ENCODE results near the gene RTN3.
A peak's percentile ranks its signal among the peaks of the same experiment; 100 is the strongest.

Gene RTN3

GRCh38 chr11:63738720-63739360 is 57.5 kb downstream of the RTN3 start:
- DNase-seq: peak; percentile 65 to 97

- DNase-seq: no peak
Measured at GRCh38 chr11:63745304-63746170, 64.2 kb downstream of the RTN3 start.

- DNase-seq: no peak
Measured at GRCh38 chr11:63747011-63747410, 65.7 kb downstream of the RTN3 start.

- no peak for DNase-seq
Measured at GRCh38 chr11:63749624-63750023, 68.3 kb downstream of the RTN3 start.

GRCh38 chr11:63756919-63757761 is 75.8 kb downstream of the RTN3 start:
- no peak for DNase-seq

GRCh38 chr11:63760487-63761079 is 79.3 kb downstream of the RTN3 start:
- DNase-seq: no peak

GRCh38 chr11:63761188-63761587 is 79.9 kb downstream of the RTN3 start:
- DNase-seq: no peak

GRCh38 chr11:63761931-63762653 is 80.8 kb downstream of the RTN3 start:
- no peak for DNase-seq

- DNase-seq: no peak
Measured at GRCh38 chr11:63762654-63763495, 81.6 kb downstream of the RTN3 start.

- DNase-seq: no peak
Measured at GRCh38 chr11:63763496-63764339, 82.4 kb downstream of the RTN3 start.

GRCh38 chr11:63764340-63764678 is 83.0 kb downstream of the RTN3 start:
- DNase-seq: no peak

- DNase-seq: no peak
Measured at GRCh38 chr11:63764679-63765647, 83.7 kb downstream of the RTN3 start.

GRCh38 chr11:63765688-63766241 is 84.5 kb downstream of the RTN3 start:
- DNase-seq: no peak

- DNase-seq: no peak
Measured at GRCh38 chr11:63766531-63767235, 85.4 kb downstream of the RTN3 start.

GRCh38 chr11:63767267-63767564 is 85.9 kb downstream of the RTN3 start:
- no peak for DNase-seq

GRCh38 chr11:63767565-63768236 is 86.4 kb downstream of the RTN3 start:
- DNase-seq: peak; percentile 26 to 58

GRCh38 chr11:63768237-63769041 is 87.1 kb downstream of the RTN3 start, which contains the start of gene ZFTA:
Gene ZFTA (minus strand): TSS chr11:63768775. CDS start chr11:63768622, 153 bp downstream.
- DNase-seq: peak in 1 of 2 donors; percentile 40

All from inflammatory macrophage treated with lipopolysaccharide for 1 hour (primary cell).